GM12875 (cell line): ENCODE results near the gene GADD45B.

ENCODE experiments used
- H3K4me3 ChIP-seq: one replicate; pipeline ENCODE4 v1.5.1; 2011; ENCODE audit warnings: low read depth, low read length, control low read depth
- TF ChIP-seq, protein P1 (sequence below): IDR thresholded peaks from 2 replicates; pipeline ENCODE4 v1.5.1; 2011; ENCODE audit warnings: low read depth, mild to moderate bottlenecking, control low read depth, inconsistent platforms, low read length, moderate library complexity, borderline replicate concordance; ENCODE audit not compliant: insufficient read depth

The GADD45B gene

DNA sequence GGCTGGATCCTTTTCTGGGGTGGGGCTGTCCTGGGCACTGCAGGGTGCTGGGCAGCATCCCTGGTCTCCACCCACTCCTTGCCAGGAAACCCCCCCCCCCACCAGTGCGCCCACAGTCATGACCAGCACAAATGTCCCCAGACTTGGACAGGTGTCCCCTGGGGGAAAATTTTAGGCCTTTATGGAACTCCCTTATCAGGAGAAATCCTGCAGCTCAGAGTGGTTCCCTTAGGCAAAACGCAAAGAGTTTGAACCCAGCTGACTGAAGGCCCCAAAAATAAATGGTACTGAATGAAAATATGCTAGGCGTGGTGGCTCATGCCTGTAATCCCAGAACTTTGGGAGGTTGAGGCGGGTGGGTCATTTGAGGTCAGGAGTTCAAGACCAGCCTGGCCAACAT is 51.8 kb downstream of the GADD45B start:
- TF ChIP-seq, protein P1, sequence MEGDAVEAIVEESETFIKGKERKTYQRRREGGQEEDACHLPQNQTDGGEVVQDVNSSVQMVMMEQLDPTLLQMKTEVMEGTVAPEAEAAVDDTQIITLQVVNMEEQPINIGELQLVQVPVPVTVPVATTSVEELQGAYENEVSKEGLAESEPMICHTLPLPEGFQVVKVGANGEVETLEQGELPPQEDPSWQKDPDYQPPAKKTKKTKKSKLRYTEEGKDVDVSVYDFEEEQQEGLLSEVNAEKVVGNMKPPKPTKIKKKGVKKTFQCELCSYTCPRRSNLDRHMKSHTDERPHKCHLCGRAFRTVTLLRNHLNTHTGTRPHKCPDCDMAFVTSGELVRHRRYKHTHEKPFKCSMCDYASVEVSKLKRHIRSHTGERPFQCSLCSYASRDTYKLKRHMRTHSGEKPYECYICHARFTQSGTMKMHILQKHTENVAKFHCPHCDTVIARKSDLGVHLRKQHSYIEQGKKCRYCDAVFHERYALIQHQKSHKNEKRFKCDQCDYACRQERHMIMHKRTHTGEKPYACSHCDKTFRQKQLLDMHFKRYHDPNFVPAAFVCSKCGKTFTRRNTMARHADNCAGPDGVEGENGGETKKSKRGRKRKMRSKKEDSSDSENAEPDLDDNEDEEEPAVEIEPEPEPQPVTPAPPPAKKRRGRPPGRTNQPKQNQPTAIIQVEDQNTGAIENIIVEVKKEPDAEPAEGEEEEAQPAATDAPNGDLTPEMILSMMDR, result no peak
- no peak overlapping the region for H3K4me3 ChIP-seq
